CD4-positive, alpha-beta T cell treated with Interleukin-6 at 100 ng/mL for 8 hours (primary cell): Measurements from ENCODE around the gene CTAGE9.

Experiments used
- DNase-seq: peaks from one replicate; pipeline ENCODE4 v3.0.0-alpha.2; 2020; ENCODE audit warnings: mixed read lengths, low spot score

CTAGE9 gene

DNA sequence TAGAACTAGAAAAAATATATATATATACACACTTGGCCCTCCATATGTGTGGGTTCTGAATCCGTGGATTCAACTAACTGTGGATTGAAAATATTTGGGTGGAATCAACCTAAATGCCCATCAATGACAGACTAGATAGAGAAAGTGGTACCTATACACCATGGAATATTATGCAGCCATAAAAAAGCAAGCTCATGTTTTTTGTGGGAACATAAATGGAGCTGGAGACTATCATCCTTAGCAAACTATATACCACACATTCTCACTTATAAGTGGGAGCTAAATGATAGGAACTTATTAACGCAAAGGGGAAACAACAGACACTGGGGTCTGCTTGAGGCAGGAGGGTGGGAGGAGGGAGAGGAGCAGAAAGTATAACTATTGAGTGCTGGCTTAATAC, 37.6 kb downstream of the CTAGE9 start:
- DNase-seq: no peak

DNA sequence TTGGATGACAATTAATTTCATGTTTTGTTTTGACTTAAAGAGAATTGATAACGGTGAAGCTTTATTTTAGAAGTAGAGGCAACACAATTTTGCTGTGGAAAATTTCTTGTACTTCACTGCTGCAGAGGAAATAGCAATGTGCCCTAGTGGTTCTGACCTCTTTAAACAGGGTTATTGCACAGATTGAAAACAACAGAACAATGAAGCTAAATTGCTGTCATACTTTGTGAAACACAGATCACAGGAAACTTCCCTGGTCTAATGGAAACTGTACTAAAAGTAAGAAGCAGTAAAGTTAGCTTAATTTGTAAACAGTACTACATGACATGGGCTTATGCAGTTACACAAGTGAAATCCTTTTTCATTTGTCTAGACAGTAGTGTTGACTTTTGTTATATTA, 40.9 kb downstream of the CTAGE9 start:
- DNase-seq: no peak

- DNase-seq: no peak
Observed at GRCh38 chr6:131663578-131664165, 47.1 kb downstream of the CTAGE9 start.

- no peak for DNase-seq
Observed at GRCh38 chr6:131660195-131660594, 50.6 kb downstream of the CTAGE9 start.
